MG63 (cell line): ENCODE results near the gene CT45A10. TPM values are rescaled to one million over a fixed set of nuclear protein-coding genes. Genes with fewer than 3 reads are reported as not detected.

Source experiments
- total RNA-seq: library from RNA; depleted of rRNA; stranded (reverse); fragments of >200 nt; shearing (Covaris generic); gene quantifications from 2 replicates; pipeline ENCODE4 v1.2.3, GENCODE V29; 2014; ENCODE audit warnings: low replicate concordance; rRNA removed

The CT45A10 gene
- total RNA-seq, 1 experiment from 2014 or later: not detected

Other genes with a start within 250 kb of the CT45A10 start
- not detected in 2 replicates for gene CT45A1, start 179.8 kb downstream of the CT45A10 start, total RNA-seq
- gene CT45A3, start 125.3 kb downstream of the CT45A10 start, total RNA-seq: not detected in 2 replicates
- not detected in 2 replicates for gene CT45A5, start 107.9 kb downstream of the CT45A10 start, total RNA-seq
- not detected in 2 replicates for gene CT45A6, start 90.7 kb downstream of the CT45A10 start, total RNA-seq
- gene CT45A2, start 73.4 kb downstream of the CT45A10 start, total RNA-seq: not detected in 2 replicates
- not detected in 2 replicates for gene CT45A7, start 56.2 kb downstream of the CT45A10 start, total RNA-seq
- gene CT45A8, start 38.9 kb downstream of the CT45A10 start, total RNA-seq: not detected in 2 replicates
- not detected in 2 replicates for gene CT45A9, start 21.6 kb downstream of the CT45A10 start, total RNA-seq
- gene SAGE1, start 272 bp upstream of the CT45A10 start, total RNA-seq: not detected in 2 replicates
- gene MMGT1, start 80.5 kb upstream of the CT45A10 start, total RNA-seq: 19.6 and 26.1 TPM in 2 replicates
- gene SLC9A6, start 92.0 kb upstream of the CT45A10 start, total RNA-seq: 10.0 and 14.8 TPM in 2 replicates